ENCODE data around the gene CSF2RB. TPM values are rescaled to one million over a fixed set of nuclear protein-coding genes. Genes with fewer than 3 reads are reported as not detected.

The CSF2RB gene
- total and polyA plus RNA-seq, 2 experiments from 2014 or later = 0.60 TPM; not detected in 1

DNA sequence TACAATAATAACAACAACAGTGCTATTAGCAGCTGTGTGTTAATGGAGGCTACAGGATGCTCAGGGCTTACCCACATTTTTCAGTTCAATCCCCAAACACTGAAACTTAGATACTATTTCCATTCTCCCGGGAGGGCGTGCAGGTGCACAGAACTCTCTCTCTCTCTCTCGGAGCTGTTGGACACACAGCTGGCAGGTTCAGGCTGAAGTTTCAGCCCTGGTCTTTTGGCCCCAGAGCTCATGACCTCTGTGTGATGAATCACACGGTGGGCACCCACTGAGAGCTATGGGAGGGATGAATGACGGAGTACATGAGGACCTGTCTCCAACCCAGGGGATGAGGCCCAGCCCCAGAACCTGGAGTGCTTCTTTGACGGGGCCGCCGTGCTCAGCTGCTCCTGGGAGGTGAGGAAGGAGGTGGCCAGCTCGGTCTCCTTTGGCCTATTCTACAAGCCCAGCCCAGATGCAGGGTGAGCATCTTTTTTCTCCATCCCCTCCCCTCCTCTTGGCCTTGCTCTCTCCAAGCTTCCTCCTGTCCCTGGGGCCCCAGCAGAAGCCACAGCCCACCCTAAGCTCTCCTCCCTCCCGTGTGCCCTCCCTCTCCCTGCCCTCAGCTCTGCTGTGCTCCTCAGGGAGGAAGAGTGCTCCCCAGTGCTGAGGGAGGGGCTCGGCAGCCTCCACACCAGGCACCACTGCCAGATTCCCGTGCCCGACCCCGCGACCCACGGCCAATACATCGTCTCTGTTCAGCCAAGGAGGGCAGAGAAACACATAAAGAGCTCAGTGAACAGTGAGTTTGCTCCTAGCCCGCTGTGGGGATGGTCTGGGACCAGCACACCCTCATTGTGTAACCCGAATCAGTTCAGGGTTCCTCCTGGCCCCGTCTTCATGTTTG lies 16.9 kb downstream of the CSF2RB start:
- H3K4me1 ChIP-seq (ENCODE audit: low read depth) = no peaks in the 10 kb centered on the region
- no peak overlapping the region for H3K27ac ChIP-seq
- no peak for DNase-seq (ENCODE audit: low read depth in 1 of 2, low spot score in 1 of 2)
- no peaks in the 10 kb centered on the region for H3K36me3 ChIP-seq
- H3K4me3 ChIP-seq = no peak overlapping the region
- no peaks in the 10 kb centered on the region for H3K27me3 ChIP-seq
- TF ChIP-seq, protein P1, sequence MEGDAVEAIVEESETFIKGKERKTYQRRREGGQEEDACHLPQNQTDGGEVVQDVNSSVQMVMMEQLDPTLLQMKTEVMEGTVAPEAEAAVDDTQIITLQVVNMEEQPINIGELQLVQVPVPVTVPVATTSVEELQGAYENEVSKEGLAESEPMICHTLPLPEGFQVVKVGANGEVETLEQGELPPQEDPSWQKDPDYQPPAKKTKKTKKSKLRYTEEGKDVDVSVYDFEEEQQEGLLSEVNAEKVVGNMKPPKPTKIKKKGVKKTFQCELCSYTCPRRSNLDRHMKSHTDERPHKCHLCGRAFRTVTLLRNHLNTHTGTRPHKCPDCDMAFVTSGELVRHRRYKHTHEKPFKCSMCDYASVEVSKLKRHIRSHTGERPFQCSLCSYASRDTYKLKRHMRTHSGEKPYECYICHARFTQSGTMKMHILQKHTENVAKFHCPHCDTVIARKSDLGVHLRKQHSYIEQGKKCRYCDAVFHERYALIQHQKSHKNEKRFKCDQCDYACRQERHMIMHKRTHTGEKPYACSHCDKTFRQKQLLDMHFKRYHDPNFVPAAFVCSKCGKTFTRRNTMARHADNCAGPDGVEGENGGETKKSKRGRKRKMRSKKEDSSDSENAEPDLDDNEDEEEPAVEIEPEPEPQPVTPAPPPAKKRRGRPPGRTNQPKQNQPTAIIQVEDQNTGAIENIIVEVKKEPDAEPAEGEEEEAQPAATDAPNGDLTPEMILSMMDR (IDR thresholded peaks at IDR 0.05; ENCODE audit: low read depth, low read length) = no peak
- H3K9me3 ChIP-seq (ENCODE audit: low read depth) = no peaks in the 10 kb centered on the region

GRCh38 chr22:36931446-36931845 lies 18.0 kb downstream of the CSF2RB start:
- no peak overlapping the region for H3K4me3 ChIP-seq
- DNase-seq (ENCODE audit: low read depth in 1 of 2, low spot score in 1 of 2) = no peak
- no peaks in the 10 kb centered on the region for H3K9me3 ChIP-seq (ENCODE audit: low read depth)
- H3K4me1 ChIP-seq (ENCODE audit: low read depth) = no peaks in the 10 kb centered on the region
- TF ChIP-seq, protein P1 (IDR thresholded peaks at IDR 0.05; ENCODE audit: low read depth, low read length) = no peak
- H3K36me3 ChIP-seq = no peaks in the 10 kb centered on the region
- H3K27me3 ChIP-seq = no peaks in the 10 kb centered on the region
- H3K27ac ChIP-seq = no peak overlapping the region

GRCh38 chr22:36933629-36934417 lies 20.4 kb downstream of the CSF2RB start:
- Histone ChIP-seq H3K27ac (no peak overlapping the region), H3K36me3 (no peaks in the 10 kb centered on the region), H3K4me3 (no peak overlapping the region), H3K9me3 (ENCODE audit: low read depth) (no peaks in the 10 kb centered on the region), H3K4me1 (ENCODE audit: low read depth) (no peaks in the 10 kb centered on the region), H3K27me3 (no peaks in the 10 kb centered on the region)
- TF ChIP-seq, protein P1 (IDR thresholded peaks at IDR 0.05; ENCODE audit: low read depth, low read length) = no peak
- no peak for DNase-seq (ENCODE audit: low read depth in 1 of 2, low spot score in 1 of 2)

DNA sequence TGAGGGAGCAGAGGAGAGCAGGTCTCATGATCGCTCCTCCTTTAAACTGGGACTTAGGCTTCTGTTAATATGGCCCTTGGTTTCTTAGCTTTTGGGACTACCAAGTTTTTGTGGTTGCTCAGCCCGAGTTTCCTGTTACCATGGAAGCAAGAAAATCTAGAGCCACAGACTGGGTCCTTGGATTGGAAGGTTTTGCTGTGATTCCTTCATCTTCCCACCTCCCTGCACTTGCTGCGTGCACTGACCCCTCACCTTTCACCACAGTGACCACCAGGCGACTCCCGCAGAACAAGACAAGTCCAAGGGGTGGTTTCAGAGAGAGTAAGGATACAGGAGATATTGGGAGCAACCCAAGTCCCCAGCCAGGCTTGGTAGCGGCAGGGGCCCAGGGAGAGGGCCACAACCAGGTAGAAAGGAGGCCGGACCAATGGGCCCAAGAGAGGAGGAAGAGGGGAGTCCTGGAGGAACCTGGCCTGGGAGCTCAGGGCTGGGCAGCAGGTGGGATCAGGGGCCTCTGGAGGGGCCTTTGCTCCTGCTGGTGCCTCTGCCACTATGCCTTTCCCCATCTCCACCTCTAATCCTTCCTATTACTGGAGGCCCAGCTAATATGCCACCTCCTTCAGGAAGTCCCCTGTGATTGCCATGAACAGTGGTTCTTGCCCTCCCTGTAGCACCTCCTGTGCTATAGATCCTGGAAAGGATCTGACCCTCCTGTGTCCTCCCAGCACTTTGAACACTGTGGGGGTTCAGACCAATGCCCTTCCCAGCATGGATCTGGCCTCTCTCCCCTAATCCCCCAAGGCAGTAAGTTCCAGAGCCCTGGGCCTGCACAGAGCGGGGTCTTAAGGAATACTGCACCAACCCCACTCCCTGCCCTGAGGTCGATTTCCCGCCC lies 21.2 kb downstream of the CSF2RB start:
- no peaks in the 10 kb centered on the region for H3K36me3 ChIP-seq
- no peak for DNase-seq (ENCODE audit: low read depth in 1 of 2, low spot score in 1 of 2)
- H3K27me3 ChIP-seq = no peaks in the 10 kb centered on the region
- H3K4me1 ChIP-seq (ENCODE audit: low read depth) = no peaks in the 10 kb centered on the region
- H3K4me3 ChIP-seq = no peak overlapping the region
- no peaks in the 10 kb centered on the region for H3K9me3 ChIP-seq (ENCODE audit: low read depth)
- TF ChIP-seq, protein P1 (IDR thresholded peaks at IDR 0.05; ENCODE audit: low read depth, low read length) = no peak
- no peak overlapping the region for H3K27ac ChIP-seq

DNA sequence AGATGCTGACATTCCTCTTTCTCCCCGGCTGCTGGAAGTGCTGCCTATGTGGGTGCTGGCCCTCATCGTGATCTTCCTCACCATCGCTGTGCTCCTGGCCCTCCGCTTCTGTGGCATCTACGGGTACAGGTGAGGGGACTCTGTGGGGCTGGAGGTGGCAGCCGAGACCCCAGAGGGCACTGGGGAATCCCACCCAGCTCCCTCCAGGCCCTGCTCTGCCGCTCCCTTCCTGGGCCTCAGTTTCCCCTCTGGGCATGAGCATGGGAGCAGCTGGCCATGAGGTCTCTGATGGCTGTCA lies 21.8 kb downstream of the CSF2RB start:
- Histone ChIP-seq H3K27me3 (no peaks in the 10 kb centered on the region), H3K4me3 (no peak overlapping the region), H3K36me3 (no peaks in the 10 kb centered on the region), H3K4me1 (ENCODE audit: low read depth) (no peaks in the 10 kb centered on the region), H3K9me3 (ENCODE audit: low read depth) (no peaks in the 10 kb centered on the region), H3K27ac (no peak overlapping the region)
- TF ChIP-seq, protein P1 (IDR thresholded peaks at IDR 0.05; ENCODE audit: low read depth, low read length) = no peak
- no peak for DNase-seq (ENCODE audit: low read depth in 1 of 2, low spot score in 1 of 2)

Measured in cardiac muscle cell (in vitro differentiated cells and primary cell).